Thymus (tissue), 11 donors: ENCODE measurements around the gene HS3ST4. TPM values are rescaled to one million over a fixed set of nuclear protein-coding genes. Genes with fewer than 3 reads are reported as not detected.
"Not testable (repeated sequence)": the region's sequence is repeated elsewhere in the genome, so short reads cannot be mapped to it uniquely, and the experiment has no call there.

Experiments used
- DNase-seq, 9 donors: peaks; one replicate each; pipeline ENCODE4 v3.0.0-alpha.2; 2013; ENCODE audit warnings: low spot score in 9 of 9, low read depth in 6 of 9, missing footprints in 1 of 9
- H3K27ac ChIP-seq, 2 donors: one replicate each; pipeline ENCODE4 v1.5.1; 2013; ENCODE audit warnings: control low read depth in 1 of 2, low read depth in 1 of 2, low read length in 1 of 2, mild to moderate bottlenecking in 1 of 2, moderate library complexity in 1 of 2
- H3K27me3 ChIP-seq, 2 donors: one replicate each; pipeline ENCODE4 v1.5.1; 2013; ENCODE audit warnings: low read length in 1 of 2; ENCODE audit not compliant: control insufficient read depth in 2 of 2, insufficient read depth in 1 of 2
- H3K36me3 ChIP-seq, 2 donors: one replicate each; pipeline ENCODE4 v1.5.1; 2013; ENCODE audit warnings: low read length in 1 of 2, mild to moderate bottlenecking in 1 of 2, moderate library complexity in 1 of 2; ENCODE audit not compliant: control insufficient read depth in 2 of 2, insufficient read depth in 2 of 2
- H3K4me1 ChIP-seq, 2 donors: one replicate each; pipeline ENCODE4 v1.5.1; 2013; ENCODE audit warnings: low read length in 2 of 2; ENCODE audit not compliant: control insufficient read depth in 2 of 2, insufficient read depth in 2 of 2
- H3K4me3 ChIP-seq, 2 donors: one replicate each; pipeline ENCODE4 v1.5.1; 2013; ENCODE audit warnings: low read length in 2 of 2, control low read depth in 1 of 2, mild to moderate bottlenecking in 1 of 2
- H3K9me3 ChIP-seq, 2 donors: one replicate each; pipeline ENCODE4 v1.5.1; 2013; ENCODE audit warnings: low read length in 1 of 2, mild to moderate bottlenecking in 1 of 2; ENCODE audit not compliant: control insufficient read depth in 2 of 2, insufficient read depth in 1 of 2
- WGBS: extraction: QIAGEN DNeasy Blood & Tissue Kit; methylation state at CpG from one replicate; pipeline ENCODE4 v1.1.7; 2013; 5-methylcytosine and 5-hydroxymethylcytosine counted together
- polyA plus RNA-seq: library from polyadenylated mRNA; stranded (reverse); fragments of 200-250 nt; gene quantifications from one replicate; pipeline ENCODE4 v1.2.3, GENCODE V29; 2013
- total RNA-seq: library from RNA; stranded (reverse); fragments of 120-200 nt; gene quantifications from one replicate; pipeline ENCODE4 v1.2.4, GENCODE V29; 2013
- donor health status: healthy.

Gene HS3ST4
- total and polyA plus RNA-seq, 2 donors, result 0.05 to 0.18 TPM

DNA sequence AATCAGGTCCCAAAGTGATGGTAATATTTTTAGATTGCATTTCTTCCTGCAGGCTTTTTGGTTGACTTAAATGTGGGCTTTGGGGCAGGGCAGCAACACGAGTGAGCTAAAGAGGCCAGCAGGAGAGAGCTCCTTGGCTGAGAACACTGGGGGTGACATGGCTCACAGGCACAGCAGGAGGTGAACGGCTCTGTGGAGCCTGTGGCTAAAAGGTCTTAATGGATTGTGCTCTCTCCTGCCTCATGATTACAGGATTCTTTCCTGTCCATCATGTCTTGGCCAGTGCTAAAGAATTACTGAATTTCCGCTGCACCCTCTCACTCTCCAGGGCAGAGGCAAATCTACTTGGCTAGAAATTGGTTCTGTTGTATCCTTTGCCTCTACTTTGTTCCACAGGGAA lies 366.6 kb downstream of the HS3ST4 start:
- H3K27me3 ChIP-seq, result no peaks in the 10 kb centered on the region
- H3K27ac ChIP-seq, result no peak overlapping the region
- no peak for DNase-seq
- no peaks in the 10 kb centered on the region for H3K9me3 ChIP-seq
- no peaks in the 10 kb centered on the region for H3K4me1 ChIP-seq
- no peak overlapping the region for H3K4me3 ChIP-seq
- WGBS, result 63% methylated on average over 3 of the region's 3 CpGs
- H3K36me3 ChIP-seq, result no peaks in the 10 kb centered on the region

DNA sequence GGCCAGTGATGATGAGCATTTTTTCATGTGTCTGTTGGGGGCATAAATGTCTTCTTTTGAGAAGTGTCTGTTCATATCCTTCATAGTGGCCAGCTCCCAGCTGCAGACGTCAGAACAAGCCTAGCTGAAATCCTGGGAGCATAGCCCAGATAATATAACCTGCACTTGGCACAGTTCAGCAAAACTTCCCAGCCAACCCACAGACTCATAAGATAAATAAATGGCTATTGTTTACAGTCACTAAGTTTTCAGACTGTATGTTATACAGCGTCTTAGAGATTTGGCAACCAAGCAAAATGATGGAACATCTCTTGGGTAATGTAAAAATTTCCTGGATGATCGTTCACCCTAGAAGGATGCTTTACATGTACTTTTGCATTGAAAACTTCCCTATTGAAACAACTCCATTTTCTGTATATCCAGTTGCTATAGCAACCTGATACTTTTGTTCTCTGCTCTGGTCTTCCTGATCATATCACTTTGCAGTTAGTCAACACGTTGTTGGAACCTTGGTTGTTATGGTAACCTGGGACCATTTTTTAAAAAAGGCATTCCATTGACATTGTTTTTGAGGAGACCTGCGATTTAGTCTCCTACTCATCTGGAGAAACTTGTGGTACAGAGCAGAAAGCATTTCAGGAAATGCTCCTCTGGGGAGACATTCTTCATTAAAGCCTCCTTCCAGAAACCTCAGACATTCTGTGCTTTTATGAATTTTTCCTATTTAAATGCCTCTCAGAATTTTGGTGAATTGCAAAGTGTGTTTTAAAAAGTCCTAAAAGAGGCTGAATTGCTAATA lies 378.7 kb downstream of the HS3ST4 start:
- H3K4me3 ChIP-seq, result no peak overlapping the region
- H3K4me1 ChIP-seq, result no peaks in the 10 kb centered on the region
- H3K27ac ChIP-seq, result no peak overlapping the region
- H3K27me3 ChIP-seq, result no peaks in the 10 kb centered on the region
- H3K9me3 ChIP-seq, result no peaks in the 10 kb centered on the region
- 40% methylated on average over 5 of the region's 5 CpGs for WGBS
- H3K36me3 ChIP-seq, result no peaks in the 10 kb centered on the region
- no peak for DNase-seq

- H3K36me3 ChIP-seq, result no peaks in the 10 kb centered on the region
- no peak overlapping the region for H3K4me3 ChIP-seq
- DNase-seq, result no peak
- no peak overlapping the region for H3K27ac ChIP-seq
- no peaks in the 10 kb centered on the region for H3K9me3 ChIP-seq
- H3K4me1 ChIP-seq, result no peaks in the 10 kb centered on the region
- H3K27me3 ChIP-seq, result no peaks in the 10 kb centered on the region
- WGBS, result 64% methylated on average over 9 of the region's 9 CpGs
Measured at GRCh38 chr16:26071101-26071866, 379.5 kb downstream of the HS3ST4 start.

- WGBS, result 37% methylated on average over 10 of the region's 10 CpGs
- Histone ChIP-seq H3K4me3 (no peak overlapping the region), H3K36me3 (no peaks in the 10 kb centered on the region), H3K27ac (no peak overlapping the region), H3K9me3 (no peaks in the 10 kb centered on the region), H3K27me3 (no peaks in the 10 kb centered on the region), H3K4me1 (no peaks in the 10 kb centered on the region)
- no peak for DNase-seq
Measured at GRCh38 chr16:26078716-26079355, 387.1 kb downstream of the HS3ST4 start.

GRCh38 chr16:26087091-26087490 lies 395.3 kb downstream of the HS3ST4 start:
- Histone ChIP-seq H3K4me3 (no peak overlapping the region), H3K9me3 (no peaks in the 10 kb centered on the region), H3K27me3 (no peaks in the 10 kb centered on the region), H3K27ac (no peak overlapping the region), H3K36me3 (no peaks in the 10 kb centered on the region), H3K4me1 (no peaks in the 10 kb centered on the region)
- WGBS, result 81% methylated on average over 2 of the region's 2 CpGs
- no peak for DNase-seq

DNA sequence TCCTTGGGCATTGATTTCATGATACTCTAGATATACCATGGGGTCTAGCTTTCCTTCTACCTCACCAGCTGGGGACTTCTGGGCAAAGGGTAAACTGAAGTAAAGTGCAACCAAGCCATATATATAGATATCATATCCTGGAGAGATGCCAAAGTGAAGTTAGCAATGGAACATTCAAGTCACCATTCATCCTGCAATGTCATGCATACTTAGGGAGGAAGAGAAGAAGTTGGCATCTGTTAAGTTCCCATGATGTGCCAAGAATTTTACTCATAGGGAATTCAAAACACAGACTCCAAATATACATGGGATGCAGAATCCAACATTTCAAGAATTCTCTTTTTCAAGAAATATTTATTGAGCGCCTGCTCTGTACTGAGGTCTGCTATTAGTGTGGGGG lies 399.8 kb downstream of the HS3ST4 start:
- Histone ChIP-seq H3K27me3 (no peaks in the 10 kb centered on the region), H3K36me3 (no peaks in the 10 kb centered on the region), H3K27ac (no peak overlapping the region), H3K9me3 (no peaks in the 10 kb centered on the region), H3K4me1 (no peaks in the 10 kb centered on the region), H3K4me3 (no peak overlapping the region)
- WGBS, result 98% methylated on average over 1 of the region's 1 CpG
- DNase-seq, result no peak

DNA sequence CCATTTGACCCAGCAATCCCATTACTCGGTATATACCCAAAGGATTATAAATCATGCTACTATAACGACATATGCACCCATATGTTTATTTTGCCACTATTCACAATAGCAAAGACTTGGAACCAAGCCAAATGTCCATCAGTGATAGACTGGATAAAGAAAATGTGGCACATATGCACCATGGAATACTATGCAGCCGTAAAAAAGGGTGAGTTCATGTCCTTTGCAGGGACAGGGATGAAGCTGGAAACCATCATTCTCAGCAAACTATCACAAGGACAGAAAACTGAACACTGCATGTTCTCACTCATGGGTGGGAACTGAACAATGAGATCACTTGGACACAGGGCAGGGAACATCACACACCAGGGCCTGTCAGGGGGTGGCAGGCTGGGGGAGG lies 406.4 kb downstream of the HS3ST4 start:
- not testable (repeated sequence) for H3K27ac ChIP-seq, H3K9me3 ChIP-seq, H3K27me3 ChIP-seq, H3K36me3 ChIP-seq, DNase-seq, H3K4me3 ChIP-seq, H3K4me1 ChIP-seq
- 95% methylated on average over 3 of the region's 3 CpGs for WGBS

- Histone ChIP-seq H3K36me3 (no peaks in the 10 kb centered on the region), H3K4me1 (no peaks in the 10 kb centered on the region), H3K27me3 (no peaks in the 10 kb centered on the region), H3K27ac (no peak overlapping the region), H3K9me3 (no peaks in the 10 kb centered on the region), H3K4me3 (no peak overlapping the region)
- DNase-seq, result no peak
- WGBS, result 87% methylated on average over 6 of the region's 6 CpGs
Measured at GRCh38 chr16:26102369-26102768, 410.6 kb downstream of the HS3ST4 start.

- H3K4me3 ChIP-seq, result no peak overlapping the region
- no peaks in the 10 kb centered on the region for H3K27me3 ChIP-seq
- WGBS, result 89% methylated on average over 13 of the region's 13 CpGs
- no peak overlapping the region for H3K27ac ChIP-seq
- H3K4me1 ChIP-seq, result no peaks in the 10 kb centered on the region
- no peak for DNase-seq
- no peaks in the 10 kb centered on the region for H3K9me3 ChIP-seq
- no peaks in the 10 kb centered on the region for H3K36me3 ChIP-seq
Measured at GRCh38 chr16:26108836-26109505, 417.2 kb downstream of the HS3ST4 start.
